Ascending aorta (tissue), 2 donors: ENCODE data around the gene CEMIP. TPM values are rescaled to one million over a fixed set of nuclear protein-coding genes. Genes with fewer than 3 reads are reported as not detected.

Source experiments
- DNase-seq, 2 donors: peaks; one replicate each; pipeline ENCODE4 v3.0.0-alpha.2; 2019; ENCODE audit warnings: low spot score in 2 of 2
- H3K27ac ChIP-seq, 2 donors: fragments of 200-600 bp; sonication (generic); one replicate each; pipeline ENCODE4 v1.5.1; 2016 to 2017; ENCODE audit warnings: mild to moderate bottlenecking in 1 of 2
- H3K27me3 ChIP-seq: fragments of 200-600 bp; sonication (generic); one replicate; pipeline ENCODE4 v1.5.1; 2017
- H3K36me3 ChIP-seq, 2 donors: fragments of 200-600 bp; sonication (generic); one replicate each; pipeline ENCODE4 v1.5.1; 2016
- H3K4me1 ChIP-seq, 2 donors: fragments of 200-600 bp; sonication (generic); one replicate each; pipeline ENCODE4 v1.5.1; 2016 to 2017; ENCODE audit warnings: mild to moderate bottlenecking in 1 of 2
- H3K4me3 ChIP-seq, 2 donors: fragments of 200-600 bp; sonication (generic); one replicate each; pipeline ENCODE4 v1.5.1; 2016 to 2017; ENCODE audit warnings: mild to moderate bottlenecking in 1 of 2
- H3K9me3 ChIP-seq, 2 donors: fragments of 200-600 bp; sonication (generic); one replicate each; pipeline ENCODE4 v1.5.1; 2016
- CTCF ChIP-seq, 3 experiments: fragments of 200-600 bp in 2 of 3; fragments of 450-650 bp in 1 of 3; sonication (generic) in 2 of 3; IDR thresholded peaks; one replicate each; pipeline ENCODE4 v1.5.1; 2016 to 2019; ENCODE audit warnings: antibody characterized with exemption in 3 of 3, mild to moderate bottlenecking in 1 of 3, moderate library complexity in 1 of 3
- intact Hi-C: fragments of 100-400 bp; cut with DNase I; formaldehyde crosslinking; loops from one replicate; pipeline ENCODE4 v1.15.1; 2023
- total RNA-seq: library from RNA; depleted of rRNA; stranded (reverse); fragments of >200 nt; gene quantifications from one replicate; pipeline ENCODE4 v1.1.0, GENCODE V29; 2016

CEMIP gene
- total RNA-seq, 1 donor from 2014 or later = not detected

GRCh38 chr15:80768158-80768557 lies 11.0 kb upstream of the CEMIP start:
- no peaks in the 10 kb centered on the region for H3K4me1 ChIP-seq
- intact Hi-C loops = no loop called here

GRCh38 chr15:80769153-80769828 lies 9.9 kb upstream of the CEMIP start:
- intact Hi-C loops = no loop called here

More at GRCh38 chr15:80768158-80768557, 11.0 kb upstream of the CEMIP start:
- Histone ChIP-seq H3K27ac (no peak overlapping the region), H3K27me3 (no peaks in the 10 kb centered on the region), H3K36me3 (no peaks in the 10 kb centered on the region), H3K9me3 (no peaks in the 10 kb centered on the region), H3K4me3 (no peak overlapping the region)
- no peak for DNase-seq
- no peak for TF ChIP-seq CTCF (IDR thresholded peaks at IDR 0.05)

GRCh38 chr15:80769829-80770705 lies 9.1 kb upstream of the CEMIP start:
- no peak for TF ChIP-seq CTCF (IDR thresholded peaks at IDR 0.05)

More at GRCh38 chr15:80769153-80769828, 9.9 kb upstream of the CEMIP start:
- no peaks in the 10 kb centered on the region for H3K4me1 ChIP-seq
- no peak overlapping the region for H3K4me3 ChIP-seq
- TF ChIP-seq CTCF (IDR thresholded peaks at IDR 0.05) = no peak
- no peaks in the 10 kb centered on the region for H3K9me3 ChIP-seq
- DNase-seq = no peak
- H3K36me3 ChIP-seq = no peaks in the 10 kb centered on the region
- no peaks in the 10 kb centered on the region for H3K27me3 ChIP-seq
- H3K27ac ChIP-seq = no peak overlapping the region

GRCh38 chr15:80773122-80773551 lies 6.0 kb upstream of the CEMIP start:
- no peaks in the 10 kb centered on the region for H3K9me3 ChIP-seq
- no peaks in the 10 kb centered on the region for H3K4me1 ChIP-seq
- H3K4me3 ChIP-seq = no peak overlapping the region
- H3K27me3 ChIP-seq = no peaks in the 10 kb centered on the region
- intact Hi-C loops = no loop called here
- DNase-seq = no peak
- no peak overlapping the region for H3K27ac ChIP-seq
- H3K36me3 ChIP-seq = no peaks in the 10 kb centered on the region
- TF ChIP-seq CTCF (IDR thresholded peaks at IDR 0.05) = no peak

More at GRCh38 chr15:80769829-80770705, 9.1 kb upstream of the CEMIP start:
- no peaks in the 10 kb centered on the region for H3K27me3 ChIP-seq
- no peaks in the 10 kb centered on the region for H3K4me1 ChIP-seq
- H3K27ac ChIP-seq = no peak overlapping the region
- H3K4me3 ChIP-seq = no peak overlapping the region
- H3K36me3 ChIP-seq = no peaks in the 10 kb centered on the region
- intact Hi-C loops = no loop called here
- no peak for DNase-seq
- no peaks in the 10 kb centered on the region for H3K9me3 ChIP-seq

DNA sequence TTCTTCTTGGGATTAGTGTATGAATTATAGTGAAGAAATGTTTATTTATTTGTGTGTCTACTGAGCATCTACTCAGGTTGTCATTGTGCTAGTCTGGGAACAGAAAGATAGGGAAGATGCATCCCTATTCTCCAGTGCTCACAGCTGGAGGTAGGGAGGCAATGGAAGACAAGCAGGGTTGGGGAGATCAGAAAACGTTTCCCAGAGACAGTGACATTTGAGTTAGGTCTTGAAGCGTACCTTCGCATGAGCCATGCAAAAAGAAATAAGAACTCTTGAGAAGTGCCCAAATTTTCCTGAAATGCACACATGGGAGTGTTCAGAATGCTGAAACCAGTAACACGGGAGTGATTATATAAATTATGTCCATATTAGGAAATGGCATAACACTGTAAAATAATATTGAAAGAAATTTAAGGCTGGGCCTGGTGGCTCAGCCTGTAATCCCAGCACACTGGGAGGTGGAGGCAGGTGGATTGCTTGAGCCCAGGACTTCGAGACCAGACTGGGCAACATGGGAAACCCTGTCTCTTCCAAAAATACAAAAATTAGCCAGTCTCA lies 5.3 kb upstream of the CEMIP start:
- intact Hi-C loops = no loop called here
- H3K27ac ChIP-seq = no peak overlapping the region
- no peak for DNase-seq
- TF ChIP-seq CTCF (IDR thresholded peaks at IDR 0.05) = no peak
- H3K9me3 ChIP-seq = no peaks in the 10 kb centered on the region
- H3K36me3 ChIP-seq = no peaks in the 10 kb centered on the region
- no peak overlapping the region for H3K4me3 ChIP-seq
- H3K27me3 ChIP-seq = no peaks in the 10 kb centered on the region
- H3K4me1 ChIP-seq = peaks cover 4% of the 10 kb centered on the region in 2 donors
